Measurements from ENCODE around the gene CENPX. TPM values are rescaled to one million over a fixed set of nuclear protein-coding genes. Genes with fewer than 3 reads are reported as not detected.

The CENPX gene
- total and polyA plus RNA-seq, 2 of the 13 experiments (the other 11 are each of a cell fraction or from before 2014, with no cell fraction given), result 92.7 to 170 TPM

DNA sequence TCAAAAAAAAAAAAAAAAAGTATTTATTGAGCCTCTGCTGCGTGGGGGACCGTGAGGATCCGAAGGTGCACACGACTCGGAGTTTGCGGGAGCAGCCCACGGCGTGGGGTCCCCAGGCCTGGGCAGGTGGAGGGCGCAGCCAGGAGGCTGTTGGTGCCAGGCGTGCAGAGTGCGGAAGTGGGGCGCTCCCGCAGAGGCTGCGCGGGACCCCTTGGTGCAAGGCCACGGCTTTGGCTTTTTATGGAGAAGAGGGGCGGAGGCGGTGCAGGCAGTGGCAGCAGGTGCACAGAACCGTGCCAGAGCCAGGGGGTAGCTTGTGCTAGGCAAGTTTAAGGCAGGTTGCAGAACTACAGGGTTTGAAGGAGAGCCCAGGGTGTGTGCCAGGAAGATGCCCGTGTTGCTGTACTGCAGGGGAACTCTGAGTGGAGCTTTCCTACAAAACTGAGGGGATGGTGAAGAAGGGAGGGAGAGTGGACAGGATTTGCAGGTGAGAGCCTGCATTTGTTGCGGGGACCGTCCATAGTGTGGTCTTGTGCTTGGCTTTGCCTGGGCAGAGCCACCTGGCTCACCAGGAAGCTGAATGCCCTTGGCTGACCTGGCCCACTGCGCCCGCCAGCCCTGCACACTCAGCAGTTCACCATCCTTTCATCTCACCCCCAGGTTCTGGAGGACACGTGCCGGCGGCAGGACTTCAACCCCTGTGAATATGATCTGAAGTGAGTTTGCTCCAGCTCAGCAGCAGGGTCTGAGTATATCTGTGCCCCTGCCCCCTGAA is 44.0 kb downstream of the CENPX start (continued):
- TF ChIP-seq ZFP36L1 (CRISPR knock-in tag; IDR thresholded peaks at IDR 0.05) (no peak), SSRP1 (CRISPR knock-in tag; IDR thresholded peaks at IDR 0.05) (peak; percentile 27; the same call in 1 of the 2 replicates), SP2 (CRISPR knock-in tag; IDR thresholded peaks at IDR 0.05) (no peak), ZC3H4 (CRISPR knock-in tag; IDR thresholded peaks at IDR 0.05; ENCODE audit: borderline replicate concordance) (no peak), ZNF253 (CRISPR knock-in tag; IDR thresholded peaks at IDR 0.05; ENCODE audit: borderline replicate concordance) (no peak), ZBTB3 (CRISPR knock-in tag; IDR thresholded peaks at IDR 0.05; ENCODE audit: borderline replicate concordance, low read depth) (no peak), CEBPB (IDR thresholded peaks at IDR 0.05; ENCODE audit: borderline replicate concordance, low read depth, low read length) (no peak), SAP130 (CRISPR knock-in tag; IDR thresholded peaks at IDR 0.05; ENCODE audit: low read depth) (no peak; the same call in 1 of the 2 replicates), ZNF383 (CRISPR knock-in tag; IDR thresholded peaks at IDR 0.05; ENCODE audit: borderline replicate concordance) (no peak), ATF1 (CRISPR knock-in tag; IDR thresholded peaks at IDR 0.05) (no peak), ZSCAN25 (CRISPR knock-in tag; IDR thresholded peaks at IDR 0.05) (peak; percentile 18; the same call in 1 of the 2 replicates), HDAC1 (CRISPR knock-in tag; IDR thresholded peaks at IDR 0.05) (no peak), ZNF605 (CRISPR knock-in tag; IDR thresholded peaks at IDR 0.05) (no peak), TBX3 (IDR thresholded peaks at IDR 0.05; ENCODE audit: borderline replicate concordance) (no peak), RBFOX2 (IDR thresholded peaks at IDR 0.05; ENCODE audit: low read depth, low read length) (peak; percentile 75)
- TF ChIP-seq, protein P1, sequence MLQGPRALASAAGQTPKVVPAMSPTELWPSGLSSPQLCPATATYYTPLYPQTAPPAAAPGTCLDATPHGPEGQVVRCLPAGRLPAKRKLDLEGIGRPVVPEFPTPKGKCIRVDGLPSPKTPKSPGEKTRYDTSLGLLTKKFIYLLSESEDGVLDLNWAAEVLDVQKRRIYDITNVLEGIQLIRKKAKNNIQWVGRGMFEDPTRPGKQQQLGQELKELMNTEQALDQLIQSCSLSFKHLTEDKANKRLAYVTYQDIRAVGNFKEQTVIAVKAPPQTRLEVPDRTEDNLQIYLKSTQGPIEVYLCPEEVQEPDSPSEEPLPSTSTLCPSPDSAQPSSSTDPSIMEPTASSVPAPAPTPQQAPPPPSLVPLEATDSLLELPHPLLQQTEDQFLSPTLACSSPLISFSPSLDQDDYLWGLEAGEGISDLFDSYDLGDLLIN (CRISPR knock-in tag; IDR thresholded peaks at IDR 0.05; ENCODE audit: borderline replicate concordance), result no peak
- TF ChIP-seq, protein P2, sequence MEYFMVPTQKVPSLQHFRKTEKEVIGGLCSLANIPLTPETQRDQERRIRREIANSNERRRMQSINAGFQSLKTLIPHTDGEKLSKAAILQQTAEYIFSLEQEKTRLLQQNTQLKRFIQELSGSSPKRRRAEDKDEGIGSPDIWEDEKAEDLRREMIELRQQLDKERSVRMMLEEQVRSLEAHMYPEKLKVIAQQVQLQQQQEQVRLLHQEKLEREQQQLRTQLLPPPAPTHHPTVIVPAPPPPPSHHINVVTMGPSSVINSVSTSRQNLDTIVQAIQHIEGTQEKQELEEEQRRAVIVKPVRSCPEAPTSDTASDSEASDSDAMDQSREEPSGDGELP (IDR thresholded peaks at IDR 0.05; ENCODE audit: borderline replicate concordance, low read depth), result no peak
- TF ChIP-seq, protein P3, sequence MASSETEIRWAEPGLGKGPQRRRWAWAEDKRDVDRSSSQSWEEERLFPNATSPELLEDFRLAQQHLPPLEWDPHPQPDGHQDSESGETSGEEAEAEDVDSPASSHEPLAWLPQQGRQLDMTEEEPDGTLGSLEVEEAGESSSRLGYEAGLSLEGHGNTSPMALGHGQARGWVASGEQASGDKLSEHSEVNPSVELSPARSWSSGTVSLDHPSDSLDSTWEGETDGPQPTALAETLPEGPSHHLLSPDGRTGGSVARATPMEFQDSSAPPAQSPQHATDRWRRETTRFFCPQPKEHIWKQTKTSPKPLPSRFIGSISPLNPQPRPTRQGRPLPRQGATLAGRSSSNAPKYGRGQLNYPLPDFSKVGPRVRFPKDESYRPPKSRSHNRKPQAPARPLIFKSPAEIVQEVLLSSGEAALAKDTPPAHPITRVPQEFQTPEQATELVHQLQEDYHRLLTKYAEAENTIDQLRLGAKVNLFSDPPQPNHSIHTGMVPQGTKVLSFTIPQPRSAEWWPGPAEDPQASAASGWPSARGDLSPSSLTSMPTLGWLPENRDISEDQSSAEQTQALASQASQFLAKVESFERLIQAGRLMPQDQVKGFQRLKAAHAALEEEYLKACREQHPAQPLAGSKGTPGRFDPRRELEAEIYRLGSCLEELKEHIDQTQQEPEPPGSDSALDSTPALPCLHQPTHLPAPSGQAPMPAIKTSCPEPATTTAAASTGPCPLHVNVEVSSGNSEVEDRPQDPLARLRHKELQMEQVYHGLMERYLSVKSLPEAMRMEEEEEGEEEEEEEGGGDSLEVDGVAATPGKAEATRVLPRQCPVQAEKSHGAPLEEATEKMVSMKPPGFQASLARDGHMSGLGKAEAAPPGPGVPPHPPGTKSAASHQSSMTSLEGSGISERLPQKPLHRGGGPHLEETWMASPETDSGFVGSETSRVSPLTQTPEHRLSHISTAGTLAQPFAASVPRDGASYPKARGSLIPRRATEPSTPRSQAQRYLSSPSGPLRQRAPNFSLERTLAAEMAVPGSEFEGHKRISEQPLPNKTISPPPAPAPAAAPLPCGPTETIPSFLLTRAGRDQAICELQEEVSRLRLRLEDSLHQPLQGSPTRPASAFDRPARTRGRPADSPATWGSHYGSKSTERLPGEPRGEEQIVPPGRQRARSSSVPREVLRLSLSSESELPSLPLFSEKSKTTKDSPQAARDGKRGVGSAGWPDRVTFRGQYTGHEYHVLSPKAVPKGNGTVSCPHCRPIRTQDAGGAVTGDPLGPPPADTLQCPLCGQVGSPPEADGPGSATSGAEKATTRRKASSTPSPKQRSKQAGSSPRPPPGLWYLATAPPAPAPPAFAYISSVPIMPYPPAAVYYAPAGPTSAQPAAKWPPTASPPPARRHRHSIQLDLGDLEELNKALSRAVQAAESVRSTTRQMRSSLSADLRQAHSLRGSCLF (CRISPR knock-in tag; IDR thresholded peaks at IDR 0.05; ENCODE audit: borderline replicate concordance), result no peak
- TF ChIP-seq, protein P4, sequence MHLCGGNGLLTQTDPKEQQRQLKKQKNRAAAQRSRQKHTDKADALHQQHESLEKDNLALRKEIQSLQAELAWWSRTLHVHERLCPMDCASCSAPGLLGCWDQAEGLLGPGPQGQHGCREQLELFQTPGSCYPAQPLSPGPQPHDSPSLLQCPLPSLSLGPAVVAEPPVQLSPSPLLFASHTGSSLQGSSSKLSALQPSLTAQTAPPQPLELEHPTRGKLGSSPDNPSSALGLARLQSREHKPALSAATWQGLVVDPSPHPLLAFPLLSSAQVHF (CRISPR knock-in tag; IDR thresholded peaks at IDR 0.05), result no peak

Data from HepG2 (cell line).